NCI-H2107 treated with DMSO at 0.1 percent for 48 hours (cell line): ENCODE data around the gene KDM4B.

ENCODE experiments used
- DNase-seq: peaks from one replicate; lab custom pipeline; 2025; ENCODE audit not compliant: unreplicated experiment; lab: John Stamatoyannopoulos, UW

KDM4B gene

GRCh38 chr19:5119297-5119998, 150.5 kb downstream of the KDM4B start:
- no peak for DNase-seq

- no peak for DNase-seq
These were observed 151.4 kb downstream of the KDM4B start for GRCh38 chr19:5120321-5120720.

- no peak for DNase-seq
These were observed 151.9 kb downstream of the KDM4B start for GRCh38 chr19:5120833-5121232.

GRCh38 chr19:5121266-5122120, 152.6 kb downstream of the KDM4B start:
- DNase-seq: no peak

GRCh38 chr19:5122121-5122400, 153.1 kb downstream of the KDM4B start:
- DNase-seq: no peak

- no peak for DNase-seq
These were observed 153.9 kb downstream of the KDM4B start for GRCh38 chr19:5122671-5123409.

GRCh38 chr19:5123646-5124045, 154.7 kb downstream of the KDM4B start:
- no peak for DNase-seq

- DNase-seq: no peak
These were observed 155.4 kb downstream of the KDM4B start for GRCh38 chr19:5124111-5124855.

- DNase-seq: no peak
These were observed 156.5 kb downstream of the KDM4B start for GRCh38 chr19:5125376-5125775.

- no peak for DNase-seq
These were observed 157.0 kb downstream of the KDM4B start for GRCh38 chr19:5125797-5126497.

- no peak for DNase-seq
These were observed 157.7 kb downstream of the KDM4B start for GRCh38 chr19:5126498-5127223.

GRCh38 chr19:5127717-5128116, 158.8 kb downstream of the KDM4B start:
- DNase-seq: no peak

- DNase-seq: no peak
These were observed 159.5 kb downstream of the KDM4B start for GRCh38 chr19:5128251-5128935.

- no peak for DNase-seq
These were observed 160.1 kb downstream of the KDM4B start for GRCh38 chr19:5128936-5129389.

- DNase-seq: no peak
These were observed 160.8 kb downstream of the KDM4B start for GRCh38 chr19:5129691-5130090.

- DNase-seq: no peak
These were observed 161.6 kb downstream of the KDM4B start for GRCh38 chr19:5130371-5131030.

GRCh38 chr19:5131031-5131505, 162.2 kb downstream of the KDM4B start:
- no peak for DNase-seq

GRCh38 chr19:5131506-5132205, 162.7 kb downstream of the KDM4B start:
- no peak for DNase-seq
